Keratinocyte (primary cell): Measurements from ENCODE around the gene LIG1.

Experiments
- CTCF ChIP-seq, 3 experiments: IDR thresholded peaks in 1 of 3; conservative IDR thresholded peaks in 1 of 3; optimal IDR thresholded peaks in 1 of 3; 2 replicates in 2 of 3; 3 replicates in 1 of 3; pipeline versions ENCODE3 to v1.5.1; 2011; ENCODE audit warnings: low read length in 3 of 3, mild to moderate bottlenecking in 3 of 3, moderate library complexity in 2 of 3, control low read depth in 1 of 3, inconsistent platforms in 1 of 3; ENCODE audit not compliant: insufficient read depth in 2 of 3; ENCODE audit errors: extremely low read depth in 1 of 3
- EZH2 ChIP-seq: IDR thresholded peaks from one replicate; pipeline ENCODE4 v1.6.1; 2012; ENCODE audit warnings: inconsistent platforms, mild to moderate bottlenecking, low read length, moderate library complexity

GRCh38 chr19:48169939-48170803 is at the start of gene LIG1, which contains the start of gene ZSWIM9:
- TF ChIP-seq CTCF (optimal IDR thresholded peaks at IDR 0.05 in 1 of 3, IDR thresholded peaks at IDR 0.05 in 1 of 3, conservative IDR thresholded peaks at IDR 0.05 in 1 of 3; ENCODE audit: extremely low read depth in 1 of 3, insufficient read depth in 2 of 3, low read length in 3 of 3) (peak in 2 of 3 experiments; percentile 1 to 7), EZH2 (no peak)
